SK-N-MC (cell line): ENCODE measurements around the gene VSTM4.

ENCODE experiments used
- DNase-seq: peaks from one replicate; pipeline ENCODE4 v3.0.0-alpha.2; 2011; ENCODE audit warnings: low read depth, low spot score
- H3K27ac ChIP-seq: fragments of 200-600 bp; sonication (generic); 2 replicates; pipeline ENCODE4 v1.5.1; 2016; ENCODE audit warnings: mixed run types
- H3K36me3 ChIP-seq: fragments of 200-600 bp; sonication (generic); 2 replicates; pipeline ENCODE4 v1.6.1; 2017; ENCODE audit warnings: antibody characterized with exemption, low read length, mixed read lengths; ENCODE audit not compliant: insufficient read depth
- H3K4me3 ChIP-seq: fragments of 200-600 bp; sonication (generic); 2 replicates; pipeline ENCODE4 v1.5.1; 2016
- H3K9ac ChIP-seq: fragments of 200-600 bp; sonication (generic); 2 replicates; pipeline ENCODE4 v1.8.0; 2017; ENCODE audit warnings: mixed run types, mixed read lengths; ENCODE audit not compliant: insufficient read length
- H3K9me3 ChIP-seq: fragments of 200-600 bp; sonication (generic); 2 replicates; pipeline ENCODE4 v1.6.1; 2017; ENCODE audit warnings: low read depth, mild to moderate bottlenecking, antibody characterized with exemption, low read length, moderate library complexity, mixed read lengths
- EZH2 ChIP-seq: fragments of 200-600 bp; sonication (generic); IDR thresholded peaks from one replicate; pipeline ENCODE4 v1.6.1; 2017; ENCODE audit warnings: antibody characterized with exemption
- FOXP2 ChIP-seq: optimal IDR thresholded peaks from 2 replicates; pipeline ENCODE3; 2011; ENCODE audit warnings: mild to moderate bottlenecking, moderate library complexity; ENCODE audit not compliant: insufficient read depth; ENCODE audit errors: extremely low read length, control extremely low read depth
- POLR2AphosphoS5 ChIP-seq: IDR thresholded peaks from 2 replicates; pipeline ENCODE4 v1.6.1; 2012; ENCODE audit warnings: mild to moderate bottlenecking, low read depth, low read length, borderline replicate concordance

VSTM4 gene

GRCh38 chr10:49054753-49055152 lies 60.6 kb downstream of the VSTM4 start:
- Histone ChIP-seq H3K27ac (no peak overlapping the region), H3K36me3 (no peaks in the 10 kb centered on the region), H3K4me3 (no peak overlapping the region), H3K9me3 (no peaks in the 10 kb centered on the region), H3K9ac (no peak overlapping the region)
- no peak for TF ChIP-seq EZH2
- TF ChIP-seq FOXP2, result no peak
- TF ChIP-seq POLR2AphosphoS5, result no peak
- DNase-seq, result no peak

GRCh38 chr10:49053998-49054692 lies 61.2 kb downstream of the VSTM4 start:
- Histone ChIP-seq H3K9ac (no peak overlapping the region), H3K4me3 (no peak overlapping the region), H3K27ac (no peak overlapping the region), H3K36me3 (no peaks in the 10 kb centered on the region), H3K9me3 (no peaks in the 10 kb centered on the region)
- DNase-seq, result no peak
- no peak for TF ChIP-seq POLR2AphosphoS5
- no peak for TF ChIP-seq FOXP2
- TF ChIP-seq EZH2, result no peak

GRCh38 chr10:49053053-49053997 lies 62.0 kb downstream of the VSTM4 start:
- TF ChIP-seq EZH2, result no peak
- no peak for TF ChIP-seq FOXP2
- TF ChIP-seq POLR2AphosphoS5, result no peak
- no peak for DNase-seq
- H3K9ac ChIP-seq, result no peak overlapping the region
- H3K27ac ChIP-seq, result no peak overlapping the region
- no peak overlapping the region for H3K4me3 ChIP-seq
- H3K36me3 ChIP-seq, result no peaks in the 10 kb centered on the region
- H3K9me3 ChIP-seq, result no peaks in the 10 kb centered on the region

GRCh38 chr10:49052069-49052468 lies 63.3 kb downstream of the VSTM4 start:
- no peak overlapping the region for H3K9ac ChIP-seq
- no peaks in the 10 kb centered on the region for H3K36me3 ChIP-seq
- no peak overlapping the region for H3K4me3 ChIP-seq
- TF ChIP-seq EZH2 (no peak), FOXP2 (no peak), POLR2AphosphoS5 (no peak)
- no peak for DNase-seq
- H3K27ac ChIP-seq, result no peak overlapping the region
- no peaks in the 10 kb centered on the region for H3K9me3 ChIP-seq

- Histone ChIP-seq H3K4me3 (no peak overlapping the region), H3K27ac (no peak overlapping the region), H3K36me3 (no peaks in the 10 kb centered on the region), H3K9me3 (no peaks in the 10 kb centered on the region), H3K9ac (no peak overlapping the region)
- TF ChIP-seq EZH2 (no peak), FOXP2 (no peak), POLR2AphosphoS5 (no peak)
- DNase-seq, result no peak
These were observed 64.4 kb downstream of the VSTM4 start for GRCh38 chr10:49050906-49051305.

GRCh38 chr10:49050366-49050765 lies 65.0 kb downstream of the VSTM4 start:
- Histone ChIP-seq H3K36me3 (no peaks in the 10 kb centered on the region), H3K27ac (no peak overlapping the region), H3K9me3 (no peaks in the 10 kb centered on the region), H3K9ac (no peak overlapping the region), H3K4me3 (no peak overlapping the region)
- DNase-seq, result no peak
- TF ChIP-seq EZH2, result no peak
- TF ChIP-seq POLR2AphosphoS5, result no peak
- TF ChIP-seq FOXP2, result no peak

GRCh38 chr10:49049660-49050059 lies 65.7 kb downstream of the VSTM4 start:
- no peaks in the 10 kb centered on the region for H3K36me3 ChIP-seq
- H3K27ac ChIP-seq, result no peak overlapping the region
- no peak overlapping the region for H3K9ac ChIP-seq
- H3K9me3 ChIP-seq, result no peaks in the 10 kb centered on the region
- H3K4me3 ChIP-seq, result no peak overlapping the region
- TF ChIP-seq FOXP2 (no peak), POLR2AphosphoS5 (no peak), EZH2 (no peak)
- no peak for DNase-seq

- Histone ChIP-seq H3K4me3 (no peak overlapping the region), H3K27ac (no peak overlapping the region), H3K36me3 (no peaks in the 10 kb centered on the region), H3K9me3 (no peaks in the 10 kb centered on the region), H3K9ac (no peak overlapping the region)
- DNase-seq, result no peak
- TF ChIP-seq FOXP2 (no peak), EZH2 (no peak), POLR2AphosphoS5 (no peak)
These were observed 68.1 kb downstream of the VSTM4 start for GRCh38 chr10:49047128-49047639.
